IPS-NIHi7 (cell line): Measurements from ENCODE around the gene UNC13D.

Source experiments
- DNase-seq: peaks from one replicate; pipeline ENCODE4 v3.0.0; 2012; ENCODE audit warnings: mixed read lengths; ENCODE audit errors: extremely low spot score

UNC13D gene

DNA sequence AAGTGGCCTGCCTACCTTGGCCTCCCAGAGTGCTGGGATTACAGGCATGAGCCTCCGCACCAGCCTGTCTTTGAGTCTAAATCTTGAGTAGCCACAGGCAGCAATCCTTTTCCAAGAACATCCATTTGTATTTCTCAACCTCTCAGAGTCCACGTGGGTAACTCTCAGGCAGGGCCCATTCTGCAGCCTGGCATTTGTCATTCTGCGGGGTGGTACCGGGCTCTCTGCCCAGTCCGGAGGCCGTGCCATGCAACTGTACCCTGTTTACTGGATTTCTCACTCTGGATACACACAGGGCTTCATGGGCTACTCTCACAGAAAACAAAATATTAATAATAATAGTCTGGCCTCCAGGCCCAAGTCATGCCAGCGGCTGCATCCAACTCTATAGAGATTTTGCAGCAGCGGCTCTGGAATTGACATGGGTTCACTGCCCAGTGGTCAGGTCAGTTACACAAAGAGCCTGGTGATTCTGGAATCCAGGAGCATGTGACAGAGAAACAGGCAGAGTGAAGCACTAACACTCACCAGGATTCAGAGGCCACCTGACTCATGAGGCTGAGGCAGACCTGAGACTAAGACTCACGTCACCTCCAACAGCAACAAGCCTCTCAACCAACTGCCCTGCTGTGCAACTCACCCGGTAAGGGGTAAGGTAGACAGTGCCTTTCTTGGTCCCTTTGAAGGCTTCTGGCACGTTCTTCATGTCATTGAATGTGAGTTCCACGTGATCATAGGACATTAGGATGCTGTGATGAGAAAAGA, 6.9 kb upstream of the UNC13D start:
- DNase-seq = no peak

DNA sequence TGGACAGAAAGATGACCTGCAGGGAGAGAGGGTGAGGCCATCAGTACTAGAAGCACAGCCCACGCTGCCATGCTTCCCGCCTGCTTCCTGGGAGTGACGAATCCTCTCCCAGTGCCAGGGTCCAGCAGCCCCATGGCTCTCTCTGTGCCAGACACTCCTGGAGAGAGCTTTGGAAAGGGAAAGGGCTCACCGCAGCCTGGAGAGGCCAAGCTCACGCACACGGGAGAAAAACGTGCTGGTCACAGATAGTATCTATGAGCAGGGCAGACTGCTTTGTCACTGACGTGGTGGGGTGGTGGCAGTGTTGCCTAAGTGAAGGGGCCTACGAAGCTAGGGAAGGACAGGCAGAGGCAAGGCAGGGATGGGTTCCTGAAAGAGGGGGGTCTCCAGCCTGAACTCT, 5.5 kb upstream of the UNC13D start:
- DNase-seq = no peak

DNA sequence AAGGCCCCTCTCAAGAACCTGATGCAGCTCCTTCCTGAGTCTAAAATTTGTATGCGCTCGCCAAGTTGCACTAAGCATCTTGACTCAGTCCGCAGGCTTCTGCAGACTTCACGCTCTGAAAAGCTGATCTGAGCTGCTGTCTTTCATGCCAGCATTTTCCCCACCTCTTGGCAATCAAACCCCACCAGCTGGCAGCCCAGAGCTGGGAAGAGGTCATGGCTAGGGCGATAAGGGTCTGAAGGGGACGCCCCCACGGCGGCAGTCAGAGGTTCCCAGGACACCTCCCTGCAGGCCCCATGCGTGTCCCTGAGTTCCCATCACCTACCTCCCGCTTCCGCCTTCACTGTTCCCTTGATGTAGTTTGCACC, 5.1 kb upstream of the UNC13D start:
- DNase-seq = no peak

DNA sequence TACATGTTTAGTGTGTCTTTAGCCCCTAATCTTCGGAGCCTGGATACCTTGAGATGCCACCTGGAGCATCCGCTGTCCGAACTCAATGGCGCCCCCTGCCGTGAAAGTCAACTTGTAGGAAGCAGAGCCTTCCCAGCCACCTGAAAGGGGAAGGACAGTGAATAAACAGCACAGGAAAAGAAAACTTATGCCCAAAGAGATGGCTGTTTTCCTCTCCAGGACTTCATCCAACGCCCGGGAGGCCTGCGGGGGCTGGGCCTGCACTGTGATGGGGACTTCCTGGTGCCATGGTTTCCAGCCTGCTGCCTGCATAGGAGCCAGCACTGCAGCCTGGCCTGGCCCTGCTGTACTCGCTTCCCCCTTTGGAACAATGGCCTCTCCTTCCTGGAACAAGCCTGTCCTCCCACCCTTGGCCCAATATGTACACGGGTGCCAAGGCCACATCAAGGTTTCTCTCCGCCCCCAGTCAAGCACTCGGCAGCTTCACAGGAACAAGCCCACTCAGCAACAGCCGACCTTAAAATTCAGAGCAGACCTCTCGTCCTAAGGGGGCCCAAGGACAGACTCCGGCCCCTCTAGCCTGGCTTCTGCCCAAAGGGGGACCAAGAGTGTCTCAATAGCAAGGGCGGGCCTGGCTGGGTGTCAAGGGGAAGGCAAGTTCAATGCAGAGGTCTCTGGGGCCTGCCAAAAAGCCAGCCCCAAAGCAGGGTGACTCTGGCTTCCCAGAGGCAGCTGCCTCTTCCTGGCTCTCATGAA, 4.5 kb upstream of the UNC13D start:
- peak; percentile 72 for DNase-seq

DNA sequence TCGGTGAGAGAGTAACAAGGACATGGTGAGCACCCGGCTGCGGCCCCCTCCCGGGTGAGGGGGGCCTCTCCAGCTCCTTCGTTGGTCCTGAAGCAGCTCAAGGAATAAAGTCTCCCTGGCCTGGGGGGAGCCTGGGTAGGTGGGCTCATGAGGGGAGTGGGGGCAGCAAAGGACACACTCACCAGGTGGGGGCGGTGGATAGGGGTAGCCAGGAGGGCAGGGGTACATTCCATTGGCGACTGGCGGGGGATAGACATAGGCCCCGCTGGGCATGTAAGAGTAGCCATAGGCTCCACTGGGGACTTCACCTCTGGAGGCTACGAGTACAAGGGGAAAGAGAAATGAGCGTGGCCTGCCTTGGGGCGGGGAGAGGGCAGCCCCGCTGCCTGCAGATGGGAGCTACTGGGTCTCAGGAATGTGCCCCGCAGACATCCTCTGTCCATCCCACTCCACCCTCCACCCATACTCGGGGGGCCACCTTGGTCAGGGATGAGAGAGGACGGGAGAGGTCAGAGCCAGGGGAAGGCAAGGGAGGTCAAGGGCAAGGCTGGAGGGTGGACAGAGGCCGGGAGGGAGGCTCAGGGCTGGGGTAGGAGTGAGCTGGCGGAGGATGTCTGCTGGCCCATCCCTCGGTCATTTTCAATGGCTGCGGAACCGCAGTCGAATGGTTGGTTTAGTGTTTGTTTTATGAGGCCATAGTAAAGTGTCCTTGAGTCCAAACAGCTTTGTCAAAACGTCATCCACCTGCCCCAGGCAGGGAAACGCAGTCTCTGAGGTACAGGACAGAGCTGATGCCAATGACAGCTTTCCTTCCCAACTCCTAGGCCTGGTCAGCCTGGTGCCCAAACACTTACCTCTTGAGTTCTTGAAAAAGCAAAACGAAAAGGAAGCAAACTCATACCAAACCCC, 3.7 kb upstream of the UNC13D start:
- DNase-seq = no peak

DNA sequence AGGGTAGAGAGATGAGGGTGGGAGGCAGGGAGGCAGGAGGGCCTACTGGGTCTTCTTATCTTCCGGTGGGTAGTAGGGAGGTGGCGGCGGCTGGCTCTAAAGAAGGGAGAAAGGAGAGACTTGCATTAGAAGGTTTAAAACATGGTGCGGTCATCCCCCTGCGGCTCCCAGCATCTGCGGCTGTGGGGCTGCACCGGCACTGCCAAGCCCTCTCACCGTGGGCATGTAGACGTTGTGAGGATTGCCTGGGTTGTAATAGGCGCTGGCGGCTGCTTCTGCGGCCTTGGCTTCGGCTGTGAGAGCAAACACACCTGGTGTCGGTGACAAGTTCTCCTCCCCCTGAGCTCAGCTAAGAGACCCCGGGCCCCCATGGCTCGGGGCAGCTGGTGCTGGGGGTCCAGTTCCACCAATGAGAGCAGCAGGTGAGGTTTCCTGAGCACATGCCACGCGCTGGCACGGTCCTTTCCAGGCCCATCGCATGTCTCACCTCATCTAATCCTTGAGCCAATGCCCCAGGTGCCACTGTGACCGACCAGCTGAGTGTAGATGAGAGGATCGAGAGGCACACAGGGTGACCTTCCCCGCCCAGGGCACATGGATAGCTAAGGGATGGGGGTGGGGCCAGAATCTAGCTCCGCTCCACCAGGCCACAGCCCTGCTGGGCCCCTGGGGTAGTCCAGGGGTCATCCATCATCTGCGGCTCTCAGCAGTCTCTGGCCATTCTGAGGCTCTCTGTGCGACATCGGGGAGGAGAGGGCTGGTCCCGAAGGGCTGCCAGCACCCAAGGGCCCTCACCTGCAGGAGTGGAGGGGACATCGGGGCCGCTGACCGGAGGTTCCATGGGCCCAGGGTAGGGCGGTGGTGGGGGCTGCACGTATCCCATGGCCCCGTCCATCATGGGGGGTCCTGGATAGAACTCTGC, 2.7 kb upstream of the UNC13D start:
- DNase-seq = no peak

DNA sequence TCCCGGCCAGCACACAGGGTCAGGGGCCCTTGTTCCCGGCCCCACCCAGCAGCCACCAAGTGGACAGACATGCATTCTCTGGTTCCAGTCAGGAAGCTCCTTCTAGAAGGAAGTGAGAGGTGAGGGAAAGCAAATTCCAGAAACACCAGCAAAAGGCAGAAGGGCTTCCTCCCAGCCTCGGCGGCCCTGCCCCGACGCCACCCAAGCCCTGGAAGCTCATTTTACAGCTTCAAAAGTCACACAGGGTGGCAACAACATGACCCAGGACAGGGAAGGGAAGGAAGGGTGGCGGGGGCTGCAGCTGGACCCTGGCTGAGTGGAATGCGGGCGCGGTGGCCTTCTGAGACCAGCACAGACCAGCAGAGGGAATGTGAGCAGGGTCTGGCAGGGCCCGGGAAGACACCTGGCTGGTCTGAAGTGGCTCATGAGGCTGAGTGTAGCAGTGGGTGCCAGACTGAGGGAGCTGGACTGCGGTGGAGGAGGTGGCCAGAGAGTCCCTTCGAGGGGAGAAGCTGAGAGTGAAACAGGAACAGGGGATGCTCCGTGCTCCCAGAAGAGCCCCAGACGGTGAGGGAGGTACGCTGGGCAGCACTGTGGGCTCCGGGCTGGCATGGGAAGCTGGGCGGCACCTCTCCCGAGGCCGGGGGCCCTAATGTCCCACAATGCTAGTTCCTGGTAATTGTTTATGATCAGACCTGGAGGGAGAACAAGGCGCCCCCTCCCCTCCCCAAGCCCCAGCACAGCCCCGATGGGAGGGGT, 1.9 kb upstream of the UNC13D start:
- DNase-seq = no peak

DNA sequence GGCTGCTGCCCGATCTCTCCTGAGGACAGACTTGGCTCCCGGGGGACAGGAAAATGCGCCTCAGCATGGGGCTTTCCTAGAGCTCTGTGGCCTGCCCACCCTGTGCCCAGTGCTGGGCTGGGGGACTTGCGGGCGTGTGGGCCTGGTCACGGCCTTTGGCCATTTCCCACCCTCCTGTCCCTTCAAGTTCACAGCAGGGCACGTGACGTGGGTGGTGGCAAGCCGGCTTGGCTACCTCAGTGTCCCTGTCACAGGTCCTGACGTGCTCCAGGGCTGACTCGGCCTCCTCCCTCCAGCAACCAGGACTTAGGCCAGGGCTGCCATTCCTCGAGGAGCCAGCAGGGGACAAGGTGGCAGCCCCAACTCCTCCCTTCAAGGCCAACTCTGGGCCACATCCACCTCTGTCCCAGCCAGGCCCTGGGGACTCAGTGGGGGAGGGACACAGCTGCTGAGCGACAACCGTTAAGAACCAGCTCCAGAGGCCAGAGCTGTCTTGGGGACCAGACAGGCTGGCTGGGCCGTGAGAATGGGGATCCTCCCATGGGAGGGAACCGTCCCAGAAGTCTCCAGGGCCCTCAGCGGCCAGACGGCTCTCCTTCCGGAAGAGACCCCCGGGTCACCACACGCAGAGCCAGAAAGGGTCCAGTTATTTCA, 981 bp upstream of the UNC13D start:
- peak; percentile 90 for DNase-seq

DNA sequence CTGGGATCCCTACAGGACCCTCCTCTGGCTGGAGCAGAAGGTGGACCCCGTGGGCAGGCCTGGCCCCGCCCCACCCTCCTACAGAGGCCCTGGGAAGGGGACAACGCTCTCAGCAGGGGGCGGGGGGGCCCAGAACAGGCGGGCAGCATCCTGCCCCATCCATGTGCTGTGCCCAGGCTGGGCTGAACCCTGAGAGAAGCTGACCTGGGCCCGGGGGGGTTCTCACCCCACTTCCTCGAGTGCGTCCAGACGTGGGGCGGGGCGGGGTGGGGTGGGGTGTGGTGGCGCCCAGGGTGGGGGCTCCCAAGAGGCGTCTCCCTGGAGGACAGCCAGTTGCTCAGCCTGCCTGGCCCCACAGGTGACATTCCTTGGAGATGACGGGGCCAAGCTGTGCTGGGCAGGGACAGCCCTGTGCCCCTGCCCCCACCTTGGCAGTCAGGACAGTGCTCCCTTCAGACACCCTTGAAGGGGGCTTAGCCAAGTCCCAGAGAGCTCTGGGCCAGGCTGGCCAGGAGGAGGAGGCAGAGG, 390 bp upstream of the UNC13D start:
- DNase-seq = no peak

DNA sequence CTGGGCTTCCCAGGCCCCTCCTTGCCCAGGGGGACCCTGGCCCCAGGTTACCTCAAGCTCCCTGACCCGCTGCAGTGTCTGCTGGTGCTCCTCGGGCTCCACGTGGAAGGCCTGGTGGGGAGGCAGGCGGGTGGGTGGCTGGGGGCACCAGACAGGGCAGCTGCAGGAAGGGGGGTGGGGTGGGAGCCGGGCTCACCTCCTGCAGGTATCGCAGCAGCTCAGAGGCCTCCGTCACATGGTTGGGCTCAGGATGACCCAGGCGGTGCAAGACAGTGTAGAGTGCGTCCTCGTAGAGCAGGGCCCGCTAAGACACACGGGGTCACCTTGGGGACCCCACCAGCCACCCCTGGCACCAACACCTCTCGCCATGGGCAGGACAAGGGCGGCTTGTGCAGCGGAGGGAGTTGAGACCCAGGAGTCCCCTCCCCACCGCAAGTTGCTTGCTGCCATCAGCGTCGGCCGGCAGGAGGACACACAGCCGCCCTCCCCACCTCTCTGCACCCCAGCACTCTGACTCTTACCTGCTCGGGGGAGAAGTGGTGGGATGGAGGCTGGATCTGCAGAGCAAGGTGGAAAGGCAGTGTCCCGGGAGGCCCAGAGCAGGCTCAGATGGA, 1.1 kb downstream of the UNC13D start:
- DNase-seq = no peak

DNA sequence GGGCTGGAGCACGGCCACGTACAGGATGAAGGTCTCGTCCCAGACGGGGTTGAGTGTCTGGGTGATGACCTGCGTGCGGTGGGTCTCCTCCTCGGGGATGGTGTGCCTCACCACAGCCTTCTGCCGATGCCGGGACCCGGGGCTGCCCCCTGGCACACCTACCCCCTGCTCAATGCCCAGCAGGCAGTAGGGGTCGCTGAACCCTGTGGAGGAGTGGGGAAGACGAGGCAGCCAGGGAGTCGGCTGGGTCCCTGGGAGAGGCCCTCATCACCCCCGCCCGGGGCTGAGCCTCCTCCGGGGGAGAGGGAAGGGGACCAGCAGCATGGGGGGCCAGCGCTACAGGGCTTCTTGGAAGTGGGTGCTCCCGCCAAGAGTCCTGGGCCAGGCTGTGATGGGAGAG, 1.8 kb downstream of the UNC13D start:
- no peak for DNase-seq

DNA sequence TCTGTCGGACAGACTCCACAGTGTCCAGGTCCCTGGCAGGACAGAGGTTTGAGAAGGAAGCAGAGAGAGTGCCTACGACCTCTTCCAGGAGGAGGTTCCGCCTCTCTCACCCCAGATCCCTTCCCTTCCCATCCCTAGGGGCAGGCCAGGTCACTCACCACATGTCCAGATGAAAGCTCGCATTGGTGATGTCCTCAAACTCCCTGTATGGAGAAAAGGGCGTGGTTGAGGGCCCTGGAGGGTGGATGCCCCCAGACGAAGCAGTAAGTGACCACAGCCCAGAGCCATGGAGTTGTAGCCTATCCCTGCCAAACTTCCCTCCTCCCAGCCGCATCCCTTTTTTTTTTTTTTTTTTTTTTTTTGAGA, 3.4 kb downstream of the UNC13D start:
- no peak for DNase-seq

DNA sequence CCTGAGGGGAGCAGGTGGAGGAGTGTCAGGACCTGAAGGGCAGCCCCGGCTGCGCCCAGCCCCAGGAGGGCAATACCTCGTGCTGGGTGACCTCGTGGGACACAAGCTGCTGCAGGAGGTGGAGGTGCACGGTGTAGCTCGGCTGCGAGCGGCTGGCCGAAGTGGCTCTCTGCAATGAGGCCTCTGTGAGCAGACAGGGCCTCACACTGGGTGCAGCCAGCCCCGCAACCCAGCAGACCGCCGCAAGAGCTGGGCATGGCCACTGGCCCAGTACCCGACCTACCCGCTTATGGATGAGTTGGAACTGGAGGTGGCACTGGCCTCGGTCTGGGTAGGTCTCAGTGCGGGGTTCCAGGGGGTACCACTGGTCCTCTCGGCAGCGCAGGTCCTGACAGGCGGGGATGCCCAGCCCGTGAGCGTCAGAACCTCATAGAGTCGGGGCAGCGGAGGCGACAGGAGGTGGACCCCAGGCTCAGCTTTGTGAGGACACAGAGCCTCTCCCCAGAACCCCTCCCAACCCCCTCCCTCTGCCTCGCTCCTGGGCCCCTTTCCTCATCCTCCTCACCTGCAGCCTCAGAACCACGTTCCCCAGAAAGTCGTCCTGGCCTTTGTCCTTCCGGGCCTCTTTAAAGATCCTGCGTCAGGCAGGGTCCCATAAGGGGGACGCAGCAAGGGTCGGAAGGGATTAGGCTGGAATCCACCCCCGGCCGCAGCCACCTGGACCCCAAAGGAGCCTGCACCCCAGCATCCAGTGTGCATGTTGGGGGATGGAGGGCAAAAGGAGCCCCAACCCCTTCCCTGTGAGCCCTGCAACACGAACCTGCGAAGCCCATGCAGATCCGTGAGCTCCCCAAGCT, 4.0 kb downstream of the UNC13D start:
- no peak for DNase-seq

DNA sequence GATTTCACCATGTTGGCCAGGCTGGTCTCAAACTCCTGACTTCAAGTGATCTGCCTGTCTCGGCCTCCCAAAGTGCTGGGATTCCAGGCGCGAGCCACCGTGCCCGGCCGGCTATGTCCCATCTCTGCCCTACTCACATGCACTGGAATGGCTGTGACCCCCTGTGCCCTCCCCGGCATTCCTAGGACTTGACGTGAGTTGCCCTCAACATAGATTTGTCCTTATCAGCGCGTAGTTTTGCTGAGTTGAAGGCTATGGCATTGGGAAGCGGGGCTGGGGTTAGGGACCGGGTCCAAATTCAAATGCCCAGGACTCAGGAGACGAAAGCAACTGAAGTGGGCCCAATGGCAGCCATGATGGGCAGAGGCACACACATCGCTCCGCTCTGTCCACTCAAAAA, 5.8 kb downstream of the UNC13D start:
- DNase-seq = no peak

DNA sequence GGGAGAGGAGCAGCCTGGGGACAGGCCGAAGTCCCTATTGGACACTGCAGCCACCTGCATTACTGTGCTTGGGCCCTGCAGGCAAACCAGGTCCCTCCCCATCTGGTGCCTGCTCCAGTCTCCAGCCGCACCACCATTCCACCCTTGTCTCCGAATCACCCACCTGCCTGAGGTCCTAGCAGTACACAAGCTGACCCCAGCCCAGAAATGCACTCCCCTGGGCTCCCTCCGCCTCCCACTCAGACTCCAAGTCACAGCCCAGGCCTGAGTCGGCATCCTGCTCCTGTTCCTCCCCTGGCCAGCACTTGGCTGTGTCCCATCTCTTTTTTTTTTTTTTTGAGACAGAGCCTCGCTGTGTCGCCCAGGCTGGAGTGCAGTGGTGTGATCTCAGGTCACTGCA, 6.3 kb downstream of the UNC13D start:
- DNase-seq = no peak

DNA sequence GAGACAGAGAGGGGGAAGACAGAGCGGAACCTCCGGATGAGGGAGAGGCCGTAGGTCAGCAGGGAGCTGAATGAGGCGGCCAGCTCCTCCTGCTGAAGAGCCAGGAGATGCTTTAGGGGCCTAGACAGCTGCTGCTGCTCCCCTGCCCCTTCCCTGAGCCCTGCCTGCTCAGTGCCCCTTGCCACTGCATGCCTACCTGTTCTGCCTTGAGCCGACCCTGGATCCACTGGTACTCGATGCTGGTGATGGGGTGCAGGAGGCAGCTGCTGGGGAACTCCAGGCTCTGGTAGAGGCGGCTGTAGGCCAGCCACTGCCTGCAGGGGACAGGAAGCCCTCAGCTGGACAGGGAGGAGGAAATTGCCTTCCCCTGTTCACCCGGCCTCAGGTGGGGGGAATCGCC, 7.6 kb downstream of the UNC13D start:
- no peak for DNase-seq

DNA sequence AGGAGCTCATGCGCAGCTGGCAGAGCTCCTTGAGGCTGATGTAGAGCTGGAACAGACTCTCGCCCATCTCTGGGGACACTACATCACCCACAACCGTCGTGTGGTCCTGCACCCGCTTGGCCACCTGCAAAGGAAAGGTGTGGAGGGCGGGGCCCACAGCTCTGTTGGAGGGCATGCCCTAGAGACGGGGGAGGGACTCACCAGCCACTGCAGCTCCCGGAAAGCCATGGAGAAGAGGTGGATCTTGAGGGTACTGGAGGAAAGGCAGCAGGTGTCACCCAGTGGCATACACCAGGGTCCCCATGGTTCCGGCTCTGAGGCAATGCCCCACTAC, 8.6 kb downstream of the UNC13D start:
- DNase-seq = no peak

DNA sequence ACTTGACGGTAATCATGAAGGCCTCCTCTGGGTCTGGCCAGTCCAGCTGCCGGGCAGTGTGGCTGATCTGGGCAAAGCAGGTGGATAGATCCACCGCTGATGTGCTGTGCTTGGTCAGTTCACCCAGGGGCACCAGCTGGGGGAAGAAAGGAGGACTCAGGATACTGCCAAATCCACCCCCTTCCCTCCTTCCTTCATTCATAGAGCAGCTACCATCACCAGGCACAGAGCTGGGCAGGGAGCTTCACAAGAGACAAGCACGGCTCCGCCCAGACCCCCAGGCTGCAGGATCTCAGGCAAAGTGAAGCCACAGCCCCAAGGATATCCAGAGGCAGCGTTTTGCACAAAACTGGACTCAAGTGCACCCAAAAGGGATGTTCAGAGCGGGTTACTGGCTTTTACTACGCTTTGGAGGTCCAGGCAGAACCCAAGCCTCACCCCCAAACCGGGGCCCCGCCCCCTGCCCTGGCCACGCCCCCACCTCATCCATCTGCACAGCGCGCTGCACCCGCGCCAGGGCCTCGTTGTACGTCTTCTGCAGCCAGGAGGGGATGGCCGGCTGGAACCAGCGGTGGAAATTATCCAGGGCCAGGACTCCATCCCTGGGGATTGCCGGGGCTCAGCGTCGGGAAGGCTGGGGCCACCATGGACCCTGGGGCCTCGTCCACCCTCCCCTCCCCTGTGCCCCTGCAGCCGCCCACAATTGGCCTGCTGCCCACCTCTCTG, 9.1 kb downstream of the UNC13D start:
- peak; percentile 54 for DNase-seq
